Activated CD8-positive, alpha-beta T cell treated with anti-CD3 and anti-CD28 coated beads, Interleukin-2, amount 10 ng/mL, durations not matched to agents 7 days and 5 days (primary cell): ENCODE measurements around the gene PRH1. TPM values are rescaled to one million over a fixed set of nuclear protein-coding genes. Genes with fewer than 3 reads are reported as not detected.

Experiments used
- total RNA-seq, 2 experiments: library from RNA; stranded (reverse); gene quantifications; one replicate each; pipeline ENCODE4 v1.2.3, GENCODE V29; 2021

The PRH1 gene
- total RNA-seq, 2 experiments from 2014 or later: 21.3 to 21.4 TPM

Other genes starting within 250 kb of the PRH1 start
- gene STYK1, start 210.2 kb downstream of the PRH1 start, total RNA-seq: 1 to 10 TPM; 5.3 to 5.9 TPM
- gene YBX3, start 160.9 kb downstream of the PRH1 start, total RNA-seq: 10 to 100 TPM; 85.4 to 91.9 TPM
- gene TAS2R7, start 81.6 kb downstream of the PRH1 start, total RNA-seq: not detected
- not detected for gene TAS2R8, start 77.0 kb downstream of the PRH1 start, total RNA-seq
- not detected for gene TAS2R9, start 74.1 kb downstream of the PRH1 start, total RNA-seq
- gene TAS2R10, start 57.9 kb downstream of the PRH1 start, total RNA-seq: not detected
- 1 to 10 TPM; 1.3 to 2.9 TPM for gene PRR4, start 34.8 kb downstream of the PRH1 start, total RNA-seq
- 1 to 10 TPM; 1.0 to 1.1 TPM for gene TAS2R13, start 25.3 kb upstream of the PRH1 start, total RNA-seq
- gene PRH2, start 45.0 kb upstream of the PRH1 start, total RNA-seq: not detected
- 1 to 10 TPM; 2.1 to 2.4 TPM for gene TAS2R14, start 55.0 kb upstream of the PRH1 start, total RNA-seq
- 1 to 10 TPM in 1 of 2 experiments, under 1 TPM in 1; 0.95 to 1.4 TPM for gene TAS2R50, start 102.7 kb upstream of the PRH1 start, total RNA-seq
- 1 to 10 TPM; 1.9 to 2.2 TPM for gene TAS2R20, start 114.0 kb upstream of the PRH1 start, total RNA-seq
- gene TAS2R19, start 138.4 kb upstream of the PRH1 start, total RNA-seq: 1 to 10 TPM; 1.9 to 2.1 TPM
- 1 to 10 TPM; 2.2 to 3.0 TPM for gene TAS2R31, start 147.2 kb upstream of the PRH1 start, total RNA-seq
- gene TAS2R46, start 178.0 kb upstream of the PRH1 start, total RNA-seq: 1 to 10 TPM; 1.4 to 1.5 TPM
- 1 to 10 TPM in 1 of 2 experiments, under 1 TPM in 1; 0.73 to 1.1 TPM for gene TAS2R43, start 208.1 kb upstream of the PRH1 start, total RNA-seq